Left lung (tissue), 10 donors: Measurements from ENCODE around the gene ZCCHC2. TPM values are rescaled to one million over a fixed set of nuclear protein-coding genes. Genes with fewer than 3 reads are reported as not detected.

Experiments used
- ATAC-seq: fragments of 200-7000 bp; cut with Tn5 transposase; one replicate; pipeline ENCODE4 v1.9.1; 2020; ENCODE audit warnings: moderate library complexity
- DNase-seq, 4 donors: peaks; one replicate each; pipeline ENCODE4 v3.0.0-alpha.2; 2013 to 2020
- H3K27ac ChIP-seq, 2 donors: fragments of 200-600 bp; sonication (generic) in 1 of 2; one replicate each; pipeline versions ENCODE4 v1.5.0 to v1.8.0; 2020 to 2021
- H3K27me3 ChIP-seq, 2 donors: fragments of 200-600 bp; sonication (generic) in 1 of 2; one replicate each; pipeline versions ENCODE4 v1.5.0 to v1.8.0; 2020 to 2021
- H3K36me3 ChIP-seq, 2 donors: fragments of 200-600 bp; sonication (generic) in 1 of 2; one replicate each; pipeline versions ENCODE4 v1.5.0 to v1.8.0; 2020 to 2021
- H3K4me1 ChIP-seq, 2 donors: fragments of 200-600 bp; one replicate each; pipeline ENCODE4 v1.8.0; 2021
- H3K4me3 ChIP-seq, 2 donors: fragments of 200-600 bp; sonication (generic) in 1 of 2; one replicate each; pipeline versions ENCODE4 v1.5.0 to v1.8.0; 2020 to 2021; ENCODE audit warnings: mild to moderate bottlenecking in 1 of 2
- H3K9me3 ChIP-seq, 2 donors: fragments of 200-600 bp; sonication (generic) in 1 of 2; one replicate each; pipeline versions ENCODE4 v1.5.0 to v1.8.0; 2020 to 2021
- intact Hi-C, 2 donors: fragments of 100-400 bp; cut with DNase I; formaldehyde crosslinking; loops; one replicate each; pipeline versions ENCODE4 v1.11.2 to v1.14.2; 2022
- polyA plus RNA-seq, 6 donors: library from polyadenylated mRNA; unstranded; fragments of 120-200 nt; gene quantifications; one replicate each; pipeline ENCODE4 v1.2.1, GENCODE V29; 2013; ENCODE audit not compliant: insufficient read length in 6 of 6
- total RNA-seq, 2 donors: library from RNA; stranded (reverse); fragmentation: NEBNext Ultra II Directional; extraction: Animal tissue kit (Norgen Biotek cat#: 25700); gene quantifications; one replicate each; pipeline ENCODE4 v1.2.1, GENCODE V29; 2021
- TF ChIP-seq, protein P1 (sequence below), 2 donors: fragments of 200-600 bp; sonication (generic) in 1 of 2; IDR thresholded peaks; one replicate each; pipeline versions ENCODE4 v1.5.0 to v1.8.0; 2021; ENCODE audit warnings: antibody characterized with exemption in 2 of 2
- donor health status: DM: no; HTN: yes; CAD: no.
- donor health status: DM: no; HTN: no; CAD: no.

ZCCHC2 gene
- total and polyA plus RNA-seq, 8 donors: 14.9 to 34.5 (median 17.0) TPM

GRCh38 chr18:62500174-62500573 is 22.7 kb upstream of the ZCCHC2 start:
- H3K36me3 ChIP-seq: no peaks in the 10 kb centered on the region
- no peak overlapping the region for H3K27ac ChIP-seq
- ATAC-seq: no peak
- no peaks in the 10 kb centered on the region for H3K27me3 ChIP-seq
- peaks cover 0 to 15% of the 10 kb centered on the region in 2 donors for H3K4me1 ChIP-seq
- no peak for DNase-seq
- no peaks in the 10 kb centered on the region for H3K9me3 ChIP-seq
- TF ChIP-seq, protein P1, sequence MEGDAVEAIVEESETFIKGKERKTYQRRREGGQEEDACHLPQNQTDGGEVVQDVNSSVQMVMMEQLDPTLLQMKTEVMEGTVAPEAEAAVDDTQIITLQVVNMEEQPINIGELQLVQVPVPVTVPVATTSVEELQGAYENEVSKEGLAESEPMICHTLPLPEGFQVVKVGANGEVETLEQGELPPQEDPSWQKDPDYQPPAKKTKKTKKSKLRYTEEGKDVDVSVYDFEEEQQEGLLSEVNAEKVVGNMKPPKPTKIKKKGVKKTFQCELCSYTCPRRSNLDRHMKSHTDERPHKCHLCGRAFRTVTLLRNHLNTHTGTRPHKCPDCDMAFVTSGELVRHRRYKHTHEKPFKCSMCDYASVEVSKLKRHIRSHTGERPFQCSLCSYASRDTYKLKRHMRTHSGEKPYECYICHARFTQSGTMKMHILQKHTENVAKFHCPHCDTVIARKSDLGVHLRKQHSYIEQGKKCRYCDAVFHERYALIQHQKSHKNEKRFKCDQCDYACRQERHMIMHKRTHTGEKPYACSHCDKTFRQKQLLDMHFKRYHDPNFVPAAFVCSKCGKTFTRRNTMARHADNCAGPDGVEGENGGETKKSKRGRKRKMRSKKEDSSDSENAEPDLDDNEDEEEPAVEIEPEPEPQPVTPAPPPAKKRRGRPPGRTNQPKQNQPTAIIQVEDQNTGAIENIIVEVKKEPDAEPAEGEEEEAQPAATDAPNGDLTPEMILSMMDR (IDR thresholded peaks at IDR 0.05): no peak
- intact Hi-C loops: no loop called here
- H3K4me3 ChIP-seq: no peak overlapping the region

GRCh38 chr18:62500966-62501591 is 21.7 kb upstream of the ZCCHC2 start:
- intact Hi-C loops: no loop called here
- Histone ChIP-seq H3K27me3 (no peaks in the 10 kb centered on the region), H3K4me3 (no peak overlapping the region), H3K4me1 (peaks cover 4 to 24% of the 10 kb centered on the region in 2 donors), H3K9me3 (no peaks in the 10 kb centered on the region), H3K36me3 (no peaks in the 10 kb centered on the region), H3K27ac (no peak overlapping the region)
- no peak for ATAC-seq
- DNase-seq: no peak
- TF ChIP-seq, protein P1 (IDR thresholded peaks at IDR 0.05): no peak

- no peak for DNase-seq
- ATAC-seq: peak; percentile 71
Measured at GRCh38 chr18:62505669-62506494, 16.9 kb upstream of the ZCCHC2 start.

DNA sequence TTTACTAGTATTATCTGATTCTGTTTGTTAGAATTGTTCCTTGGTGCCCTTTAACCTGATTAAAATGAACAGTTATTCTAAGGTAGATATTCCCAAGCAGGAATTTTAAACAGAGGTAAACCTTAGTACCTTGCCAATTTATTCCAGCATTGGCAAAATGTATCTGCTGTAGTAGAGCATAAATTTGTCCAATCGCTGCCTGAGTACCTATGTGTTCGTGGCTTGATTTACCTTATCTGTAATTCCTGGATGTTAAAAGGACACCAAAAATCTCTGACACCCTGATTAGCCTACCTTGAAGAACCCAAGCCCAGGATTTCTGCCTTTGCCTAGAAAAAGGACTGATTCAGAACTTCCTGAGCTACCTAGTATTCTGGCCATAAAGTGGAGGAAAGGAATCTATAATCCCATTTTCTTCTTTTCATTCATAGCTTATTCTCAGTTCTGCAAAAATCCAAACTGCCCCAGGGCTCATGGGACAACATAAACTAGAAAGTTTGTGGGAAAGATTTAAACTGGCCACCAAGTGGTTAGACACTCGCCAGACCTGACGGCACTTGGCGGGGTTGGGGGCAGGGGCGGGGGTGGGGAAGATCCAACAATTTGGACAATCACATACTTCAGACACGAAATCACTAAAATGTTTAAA is 16.2 kb upstream of the ZCCHC2 start:
- ATAC-seq (peak; percentile 63), DNase-seq (no peak)
- no peaks in the 10 kb centered on the region for H3K36me3 ChIP-seq
- intact Hi-C loops: no loop called here
- peaks cover 0 to 1% of the 10 kb centered on the region in 2 donors for H3K9me3 ChIP-seq
- H3K27me3 ChIP-seq: no peaks in the 10 kb centered on the region
- peak overlapping the region; percentile 34 to 71 for H3K27ac ChIP-seq
- TF ChIP-seq, protein P1 (IDR thresholded peaks at IDR 0.05): no peak
- H3K4me3 ChIP-seq: peak overlapping the region; percentile 8 to 41
- peaks cover 4 to 25% of the 10 kb centered on the region in 2 donors for H3K4me1 ChIP-seq

More at GRCh38 chr18:62505669-62506494, 16.9 kb upstream of the ZCCHC2 start:
- intact Hi-C loops: no loop called here
- H3K27ac ChIP-seq: peak overlapping the region; percentile 34 to 71
- peak overlapping the region; percentile 8 to 41 for H3K4me3 ChIP-seq
- peaks cover 4 to 22% of the 10 kb centered on the region in 2 donors for H3K4me1 ChIP-seq
- no peaks in the 10 kb centered on the region for H3K36me3 ChIP-seq
- H3K9me3 ChIP-seq: no peaks in the 10 kb centered on the region
- TF ChIP-seq, protein P1 (IDR thresholded peaks at IDR 0.05): no peak
- no peaks in the 10 kb centered on the region for H3K27me3 ChIP-seq

GRCh38 chr18:62509779-62510178 is 13.0 kb upstream of the ZCCHC2 start:
- Histone ChIP-seq H3K4me1 (peaks cover 4 to 25% of the 10 kb centered on the region in 2 donors), H3K36me3 (no peaks in the 10 kb centered on the region), H3K4me3 (no peak overlapping the region), H3K9me3 (peaks cover 0 to 33% of the 10 kb centered on the region in 2 donors), H3K27me3 (no peaks in the 10 kb centered on the region), H3K27ac (no peak overlapping the region)
- ATAC-seq (no peak), DNase-seq (no peak)
- intact Hi-C loops: no loop called here
- TF ChIP-seq, protein P1 (IDR thresholded peaks at IDR 0.05): no peak
